HG02763 (cell line): ENCODE data around the gene PLA2G4A.

Source experiments
- ATAC-seq: cut with Tn5 transposase; IDR thresholded peaks from one replicate; pipeline ENCODE4 v1.9.1; 2021; ENCODE audit warnings: mild to moderate bottlenecking, moderate library complexity; ENCODE audit not compliant: unreplicated experiment

PLA2G4A gene

GRCh38 chr1:187010571-187011309, 182.0 kb downstream of the PLA2G4A start:
- no peak for ATAC-seq

DNA sequence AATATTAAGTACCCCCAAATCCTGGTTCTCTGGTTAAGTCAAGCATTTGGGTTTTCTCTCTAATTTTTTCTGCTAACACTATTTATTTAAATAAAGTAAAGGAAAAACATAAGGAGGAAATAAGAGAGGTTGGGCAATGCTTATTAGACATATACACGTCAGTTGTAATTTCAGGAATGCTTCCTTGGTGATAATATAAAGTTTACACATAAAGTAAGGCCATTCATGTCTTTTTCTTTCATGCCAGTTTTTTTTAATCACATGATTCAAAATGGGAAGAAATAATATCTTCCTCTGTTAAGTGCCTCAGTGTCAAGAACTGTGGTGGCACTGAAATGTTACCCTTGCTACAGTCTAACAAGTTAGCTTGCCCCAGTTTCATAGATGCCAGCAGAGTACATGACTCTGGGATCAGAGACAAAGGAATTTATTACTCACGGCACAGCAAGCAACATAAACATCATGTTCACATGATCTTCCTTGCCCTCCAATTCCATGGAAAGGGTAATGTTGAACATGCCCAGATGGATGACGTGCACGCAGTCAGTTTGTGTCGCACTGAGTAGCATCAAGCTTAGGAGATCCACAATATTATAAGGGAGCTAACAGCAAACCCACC, 184.9 kb downstream of the PLA2G4A start:
- no peak for ATAC-seq

GRCh38 chr1:187018291-187018690, 189.5 kb downstream of the PLA2G4A start:
- ATAC-seq: no peak

DNA sequence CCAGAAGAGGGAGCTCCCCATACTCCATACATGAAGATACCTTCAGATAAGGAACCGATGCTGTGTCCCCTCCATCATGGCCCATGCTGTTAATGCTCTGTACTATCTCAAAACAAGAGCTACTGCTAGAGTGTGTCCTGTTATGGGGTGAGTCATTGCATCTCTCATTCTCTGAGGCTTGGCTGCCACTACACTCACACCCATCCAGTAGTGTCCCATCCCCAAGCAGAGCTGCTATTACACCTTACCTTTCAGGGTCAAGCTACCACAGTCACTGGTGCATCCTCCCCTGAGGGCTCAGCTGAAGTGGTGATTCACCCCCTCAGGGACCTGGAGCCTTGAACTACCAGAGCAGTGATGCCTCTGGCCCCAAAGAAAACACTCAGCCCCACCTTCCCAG, 198.5 kb downstream of the PLA2G4A start:
- no peak for ATAC-seq

DNA sequence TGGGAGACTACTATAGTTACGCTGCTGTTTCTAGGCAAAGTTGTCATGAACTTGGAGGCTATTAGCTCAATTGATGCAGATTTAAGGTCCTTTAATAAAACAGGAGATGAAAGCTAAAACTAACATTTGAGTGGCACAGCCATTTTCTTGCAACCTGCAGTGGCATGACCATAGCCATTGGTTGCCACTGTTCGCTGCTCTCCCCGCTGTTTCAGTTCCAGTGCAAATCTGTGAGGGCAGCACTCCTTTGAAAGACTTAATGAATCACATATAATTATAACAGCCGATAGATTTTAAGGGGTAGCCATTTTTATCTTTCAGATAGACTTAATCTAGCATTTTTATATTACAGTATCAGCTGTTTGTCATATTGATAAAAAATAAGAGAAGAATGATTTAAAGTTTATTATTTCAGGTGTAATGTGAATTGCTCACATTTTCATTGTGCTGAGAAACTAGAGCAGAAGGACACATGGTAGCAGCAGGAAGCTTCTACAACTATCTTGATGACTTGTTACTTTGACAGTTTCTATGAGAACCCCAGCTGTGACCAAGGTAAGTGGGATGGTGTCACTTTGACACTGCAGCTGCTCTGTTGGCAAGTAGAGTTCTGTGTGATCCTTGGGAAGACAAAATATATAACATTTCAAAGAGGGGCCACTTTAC, 203.7 kb downstream of the PLA2G4A start:
- ATAC-seq: no peak

GRCh38 chr1:187032982-187033692, 204.4 kb downstream of the PLA2G4A start:
- ATAC-seq: no peak

DNA sequence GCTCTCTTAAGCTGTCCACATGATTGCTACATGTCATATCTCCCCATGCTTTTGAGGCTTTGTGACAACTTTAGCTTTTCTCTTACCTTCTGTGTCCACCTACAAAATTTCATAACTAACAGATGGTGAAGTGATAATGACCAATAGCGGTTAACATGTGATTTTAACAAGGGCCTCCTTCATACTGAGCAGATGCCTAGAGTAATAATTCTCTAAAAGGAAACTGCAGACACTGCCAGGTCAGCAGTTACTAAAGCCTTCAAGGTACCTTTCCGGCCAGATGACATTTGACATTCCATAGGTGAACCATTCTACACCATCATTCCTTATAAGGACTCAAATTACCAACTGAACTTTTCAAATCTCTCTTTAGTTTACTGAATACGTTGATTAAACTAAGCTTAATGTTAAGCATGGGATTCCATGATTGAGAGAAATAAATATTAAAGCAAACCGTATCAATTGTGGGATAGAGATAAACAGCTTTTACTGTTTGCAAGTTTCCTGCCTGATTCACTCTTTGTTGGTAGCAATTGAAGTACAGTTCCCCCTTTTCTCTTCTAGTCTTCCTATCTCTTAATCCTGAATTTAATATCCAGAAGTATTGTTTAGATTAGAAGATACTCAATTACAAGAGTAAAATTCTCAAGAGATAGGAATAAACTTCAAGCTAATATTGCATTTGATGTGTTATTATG, 205.1 kb downstream of the PLA2G4A start:
- no peak for ATAC-seq

DNA sequence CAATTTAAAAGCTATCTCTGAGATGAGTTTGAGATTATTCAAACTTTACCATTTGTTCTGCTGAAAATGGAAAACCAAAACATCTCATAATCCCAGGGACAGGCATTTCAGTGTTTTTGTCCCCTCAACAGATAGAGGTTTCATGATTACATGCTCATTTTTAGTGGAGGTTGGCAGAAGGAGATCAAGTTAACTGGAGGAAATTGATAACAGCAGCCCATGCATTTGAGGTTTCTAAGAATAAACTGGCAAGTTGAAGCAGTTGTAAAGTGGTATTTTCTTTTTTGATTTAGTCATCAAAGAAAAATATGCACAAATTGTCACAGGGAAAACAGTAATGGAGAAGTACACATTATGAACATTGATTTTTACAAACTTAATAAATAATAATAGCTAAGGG, 205.8 kb downstream of the PLA2G4A start:
- no peak for ATAC-seq

DNA sequence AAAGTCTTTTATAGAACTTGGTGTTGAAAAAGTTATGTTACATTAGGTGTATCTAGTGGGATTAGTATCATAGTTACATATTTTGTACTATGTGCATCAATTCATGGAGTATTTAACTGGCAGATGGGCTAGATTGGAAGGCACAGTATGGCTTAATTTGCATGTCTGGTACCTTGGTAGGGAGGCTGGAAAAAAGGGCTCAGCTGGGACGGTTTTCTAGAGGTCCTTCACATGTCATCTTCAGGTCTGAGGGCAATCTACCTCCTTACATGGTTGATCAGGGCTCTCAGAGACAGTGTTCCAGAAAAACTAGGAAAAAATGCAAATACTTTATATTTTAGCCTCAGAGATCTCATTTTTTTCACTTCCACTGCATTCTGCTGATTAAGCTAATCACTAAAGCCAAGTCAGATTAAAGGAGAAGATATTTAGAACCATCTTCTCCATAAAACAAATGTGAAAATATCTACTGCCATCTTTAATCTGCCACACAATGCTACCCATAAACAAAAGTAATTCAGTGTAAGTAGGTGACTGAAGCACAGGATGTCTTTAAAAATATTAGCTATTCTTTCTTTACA, 209.3 kb downstream of the PLA2G4A start:
- ATAC-seq: no peak
